Calu3 (cell line): ENCODE data around the gene HIBCH. TPM values are rescaled to one million over a fixed set of nuclear protein-coding genes. Genes with fewer than 3 reads are reported as not detected.

ENCODE experiments used
- BruUV-seq: library from RNA; stranded (reverse); fragments of 400-500 nt; replicated peaks from 2 replicates; lab custom pipeline; 2021; lab: Mats Ljungman, UMichigan
- CTCF ChIA-PET: fragments of 300-600 bp; sonication (Branson Sonifier 250); formaldehyde crosslinking; loops from one replicate; lab custom pipeline; 2022; ENCODE audit warnings: antibody characterized with exemption; lab: Charles Lee
- DNase-seq: peaks from one replicate; pipeline ENCODE4 v3.0.0; 2022
- H3K27ac Mint-ChIP-seq: one replicate; pipeline ENCODE4 v1.8.0; 2022; ENCODE audit warnings: mixed read lengths; ENCODE audit not compliant: unreplicated experiment
- H3K27me3 Mint-ChIP-seq: one replicate; pipeline ENCODE4 v1.8.0; 2022; ENCODE audit warnings: mixed read lengths; ENCODE audit not compliant: unreplicated experiment
- H3K36me3 Mint-ChIP-seq: one replicate; pipeline ENCODE4 v1.8.0; 2022; ENCODE audit warnings: mild to moderate bottlenecking, moderate library complexity, mixed read lengths; ENCODE audit not compliant: insufficient read depth, unreplicated experiment
- H3K4me1 Mint-ChIP-seq: one replicate; pipeline ENCODE4 v1.8.0; 2022; ENCODE audit warnings: mild to moderate bottlenecking, low read depth, mixed read lengths; ENCODE audit not compliant: unreplicated experiment
- H3K4me3 Mint-ChIP-seq: one replicate; pipeline ENCODE4 v1.8.0; 2022; ENCODE audit warnings: mild to moderate bottlenecking, low read depth, moderate library complexity, mixed read lengths; ENCODE audit not compliant: unreplicated experiment
- H3K9me3 Mint-ChIP-seq: one replicate; pipeline ENCODE4 v1.8.0; 2022; ENCODE audit warnings: low read depth, mixed read lengths; ENCODE audit not compliant: unreplicated experiment
- intact Hi-C: fragments of 100-400 bp; cut with micrococcal nuclease; formaldehyde crosslinking; loops from one replicate; pipeline ENCODE4 v1.10.0; 2022; ENCODE audit not compliant: unreplicated experiment
- total RNA-seq: library from RNA; stranded (reverse); gene quantifications from 2 replicates; pipeline ENCODE4 v1.2.3, GENCODE V29; 2022
- TF ChIP-seq, protein P1 (sequence below): fragments of 200-600 bp; IDR thresholded peaks from one replicate; pipeline ENCODE4 v1.8.0; 2022; ENCODE audit warnings: antibody characterized with exemption; ENCODE audit not compliant: unreplicated experiment

The HIBCH gene
- total RNA-seq, 1 experiment from 2014 or later, result 44.6 TPM

DNA sequence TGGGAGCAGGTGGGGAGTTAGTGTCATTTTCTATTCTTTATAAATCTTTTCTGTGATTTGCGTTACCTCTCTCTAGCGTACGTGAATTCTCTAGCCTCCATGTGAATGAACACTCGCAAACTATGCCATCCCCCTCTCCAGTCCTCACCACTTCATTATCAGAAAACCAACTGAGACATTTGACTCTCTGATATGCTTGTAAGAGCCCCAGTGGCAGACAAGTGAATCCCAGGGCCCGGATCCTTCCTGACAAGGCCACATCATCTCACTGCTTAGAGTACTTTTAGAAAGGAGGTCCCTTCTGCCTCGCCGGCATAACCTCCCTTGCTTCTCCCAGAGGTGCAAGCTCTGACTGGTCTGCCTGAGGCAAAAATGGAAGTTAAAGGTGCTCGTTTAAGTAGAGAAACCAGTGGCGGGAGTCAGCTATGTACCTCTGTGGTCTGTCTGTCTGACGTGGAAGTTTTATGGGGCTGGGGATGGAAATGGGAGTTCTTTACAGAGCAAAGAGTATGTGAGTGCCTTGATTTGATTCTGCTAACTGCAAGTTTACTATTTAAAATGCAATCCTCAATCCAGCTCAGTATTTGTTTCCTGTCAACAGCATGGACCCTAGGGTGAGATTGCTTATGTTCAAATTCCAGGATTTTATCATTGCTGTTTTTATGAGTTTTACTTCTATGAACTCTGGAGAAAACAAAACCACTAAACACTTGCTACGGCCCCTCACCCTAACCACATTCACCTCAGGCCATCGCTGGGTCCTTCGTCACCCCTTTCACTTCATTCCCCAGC lies 142.2 kb downstream of the HIBCH start:
- CTCF ChIA-PET, result no interaction called here
- no peaks in the 10 kb centered on the region for H3K27me3 Mint-ChIP-seq
- DNase-seq, result no peak
- H3K4me3 Mint-ChIP-seq, result no peak overlapping the region
- intact Hi-C loops, result no loop called here
- peaks cover 9% of the 10 kb centered on the region for H3K9me3 Mint-ChIP-seq
- no TSS peak for BruUV-seq
- TF ChIP-seq, protein P1, sequence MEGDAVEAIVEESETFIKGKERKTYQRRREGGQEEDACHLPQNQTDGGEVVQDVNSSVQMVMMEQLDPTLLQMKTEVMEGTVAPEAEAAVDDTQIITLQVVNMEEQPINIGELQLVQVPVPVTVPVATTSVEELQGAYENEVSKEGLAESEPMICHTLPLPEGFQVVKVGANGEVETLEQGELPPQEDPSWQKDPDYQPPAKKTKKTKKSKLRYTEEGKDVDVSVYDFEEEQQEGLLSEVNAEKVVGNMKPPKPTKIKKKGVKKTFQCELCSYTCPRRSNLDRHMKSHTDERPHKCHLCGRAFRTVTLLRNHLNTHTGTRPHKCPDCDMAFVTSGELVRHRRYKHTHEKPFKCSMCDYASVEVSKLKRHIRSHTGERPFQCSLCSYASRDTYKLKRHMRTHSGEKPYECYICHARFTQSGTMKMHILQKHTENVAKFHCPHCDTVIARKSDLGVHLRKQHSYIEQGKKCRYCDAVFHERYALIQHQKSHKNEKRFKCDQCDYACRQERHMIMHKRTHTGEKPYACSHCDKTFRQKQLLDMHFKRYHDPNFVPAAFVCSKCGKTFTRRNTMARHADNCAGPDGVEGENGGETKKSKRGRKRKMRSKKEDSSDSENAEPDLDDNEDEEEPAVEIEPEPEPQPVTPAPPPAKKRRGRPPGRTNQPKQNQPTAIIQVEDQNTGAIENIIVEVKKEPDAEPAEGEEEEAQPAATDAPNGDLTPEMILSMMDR, result no peak
- H3K4me1 Mint-ChIP-seq, result peaks cover 15% of the 10 kb centered on the region
- peaks cover 11% of the 10 kb centered on the region for H3K36me3 Mint-ChIP-seq
- no peak overlapping the region for H3K27ac Mint-ChIP-seq

DNA sequence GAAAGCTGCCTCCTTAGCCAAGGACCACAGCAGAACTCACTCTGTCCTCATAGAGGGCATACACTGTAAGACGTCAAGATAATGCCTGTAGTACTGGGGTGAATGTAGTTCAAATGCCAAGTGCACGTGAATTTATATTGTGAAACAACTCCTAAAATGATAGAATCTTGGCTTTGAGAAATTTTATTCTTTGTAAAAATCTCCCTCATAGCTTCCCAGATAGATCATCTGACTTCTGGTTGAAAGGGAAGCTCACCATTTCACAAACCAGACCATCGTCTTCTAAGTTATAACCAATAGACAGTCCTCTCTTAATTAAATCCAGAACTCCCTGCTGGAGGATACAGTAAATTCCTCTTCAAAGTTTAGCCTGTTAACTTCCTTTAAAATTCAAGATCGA lies 146.2 kb downstream of the HIBCH start:
- TF ChIP-seq, protein P1, result no peak
- Mint-ChIP-seq H3K4me3 (no peak overlapping the region), H3K36me3 (no peaks in the 10 kb centered on the region), H3K9me3 (peaks cover 10% of the 10 kb centered on the region), H3K4me1 (peaks cover 9% of the 10 kb centered on the region), H3K27me3 (no peaks in the 10 kb centered on the region), H3K27ac (peak overlapping the region; percentile 3)
- intact Hi-C loops, result no loop called here
- no peak for DNase-seq
- CTCF ChIA-PET, result no interaction called here
- BruUV-seq, result no TSS peak

DNA sequence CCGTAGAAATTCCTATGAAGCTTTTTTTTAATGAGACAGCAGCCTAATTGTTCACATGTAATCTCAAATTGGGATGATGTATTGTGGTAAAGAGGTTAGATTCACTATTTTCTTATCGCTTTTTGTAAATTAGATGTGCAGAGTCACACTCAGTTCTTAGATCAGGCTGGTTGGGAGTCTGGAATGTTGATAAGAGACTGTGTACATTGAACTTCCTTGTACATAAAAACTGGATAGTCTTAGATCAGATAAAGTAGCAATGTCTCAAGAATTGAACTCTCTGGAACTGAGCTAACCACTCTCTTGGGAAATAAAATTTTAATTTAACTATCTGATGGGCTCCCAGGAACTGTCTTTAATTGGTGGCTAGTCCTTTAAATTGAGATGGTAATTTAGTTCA lies 149.0 kb downstream of the HIBCH start:
- Mint-ChIP-seq H3K27me3 (no peaks in the 10 kb centered on the region), H3K27ac (no peak overlapping the region), H3K4me3 (no peak overlapping the region), H3K9me3 (peaks cover 12% of the 10 kb centered on the region), H3K36me3 (no peaks in the 10 kb centered on the region), H3K4me1 (peaks cover 9% of the 10 kb centered on the region)
- intact Hi-C loops, result no loop called here
- TF ChIP-seq, protein P1, result no peak
- CTCF ChIA-PET, result no interaction called here
- no TSS peak for BruUV-seq
- no peak for DNase-seq

DNA sequence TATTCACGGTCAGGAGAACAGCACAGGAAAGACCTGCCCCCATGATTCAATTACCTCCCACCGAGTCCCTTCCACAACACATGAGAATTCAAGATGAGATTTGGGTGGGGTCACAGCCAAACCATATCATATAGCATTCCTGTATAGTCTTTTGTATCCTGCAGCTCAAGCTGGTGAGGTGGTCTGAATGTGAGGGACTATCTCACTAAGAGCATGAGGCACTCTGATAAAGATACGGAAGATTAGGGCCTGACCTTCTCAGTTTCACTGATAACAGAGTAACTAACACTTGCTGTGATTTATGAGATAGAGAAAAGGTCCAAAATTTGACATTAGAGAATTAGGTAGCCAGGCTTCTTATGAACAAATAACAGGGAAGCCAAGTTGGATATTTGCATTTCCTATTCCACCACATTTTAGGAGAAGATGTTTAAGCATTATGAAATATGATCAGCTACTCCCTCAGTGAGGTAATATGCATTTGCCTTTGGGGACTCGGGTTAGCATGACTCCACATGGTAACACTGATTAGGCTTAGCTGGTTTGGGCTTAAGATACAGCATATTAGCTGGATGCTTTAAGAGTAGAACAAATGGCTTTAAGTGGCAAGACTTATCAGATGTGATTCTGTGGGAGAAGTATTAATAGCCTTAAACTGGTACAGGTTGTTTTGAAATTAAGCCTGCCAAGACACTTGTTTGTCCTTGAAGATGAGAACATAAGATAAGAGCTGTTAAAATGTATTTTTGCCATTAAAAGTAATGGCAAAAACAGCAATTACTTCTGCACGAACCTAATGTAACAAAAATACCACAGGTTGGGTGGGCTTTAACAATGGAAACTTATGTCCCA lies 150.2 kb downstream of the HIBCH start:
- CTCF ChIA-PET, result no interaction called here
- intact Hi-C loops, result no loop called here
- TF ChIP-seq, protein P1, result no peak
- Mint-ChIP-seq H3K27ac (no peak overlapping the region), H3K36me3 (no peaks in the 10 kb centered on the region), H3K4me1 (peaks cover 9% of the 10 kb centered on the region), H3K27me3 (no peaks in the 10 kb centered on the region), H3K4me3 (no peak overlapping the region), H3K9me3 (peaks cover 15% of the 10 kb centered on the region)
- DNase-seq, result no peak
- no TSS peak for BruUV-seq
